GM19193 (cell line): ENCODE data around the gene MEIS1.

ENCODE experiments used
- POLR2A ChIP-seq: IDR thresholded peaks from 4 replicates; pipeline ENCODE4 v1.6.1; 2011; ENCODE audit not compliant: insufficient read depth, insufficient read length; ENCODE audit errors: extremely low read depth

MEIS1 gene

GRCh38 chr2:66541646-66542045 lies 106.7 kb downstream of the MEIS1 start:
- no peak for TF ChIP-seq POLR2A

- TF ChIP-seq POLR2A, result no peak
These were observed 108.4 kb downstream of the MEIS1 start for GRCh38 chr2:66543257-66543767.

GRCh38 chr2:66544258-66544657 lies 109.3 kb downstream of the MEIS1 start:
- TF ChIP-seq POLR2A, result no peak

- no peak for TF ChIP-seq POLR2A
These were observed 110.3 kb downstream of the MEIS1 start for GRCh38 chr2:66545258-66545657.

GRCh38 chr2:66547118-66547517 lies 112.2 kb downstream of the MEIS1 start:
- no peak for TF ChIP-seq POLR2A

GRCh38 chr2:66547887-66548286 lies 113.0 kb downstream of the MEIS1 start:
- TF ChIP-seq POLR2A, result no peak

GRCh38 chr2:66548422-66548821 lies 113.5 kb downstream of the MEIS1 start:
- TF ChIP-seq POLR2A, result no peak

GRCh38 chr2:66550826-66551225 lies 115.9 kb downstream of the MEIS1 start:
- TF ChIP-seq POLR2A, result no peak

GRCh38 chr2:66553370-66553769 lies 118.4 kb downstream of the MEIS1 start:
- no peak for TF ChIP-seq POLR2A

- TF ChIP-seq POLR2A, result no peak
These were observed 120.2 kb downstream of the MEIS1 start for GRCh38 chr2:66555091-66555490.

- no peak for TF ChIP-seq POLR2A
These were observed 120.8 kb downstream of the MEIS1 start for GRCh38 chr2:66555501-66556324.

- no peak for TF ChIP-seq POLR2A
These were observed 124.7 kb downstream of the MEIS1 start for GRCh38 chr2:66559672-66560071.

GRCh38 chr2:66560683-66561082 lies 125.8 kb downstream of the MEIS1 start:
- TF ChIP-seq POLR2A, result no peak

GRCh38 chr2:66561645-66562303 lies 126.8 kb downstream of the MEIS1 start:
- no peak for TF ChIP-seq POLR2A

GRCh38 chr2:66562304-66562685 lies 127.4 kb downstream of the MEIS1 start:
- TF ChIP-seq POLR2A, result no peak

- TF ChIP-seq POLR2A, result no peak
These were observed 128.5 kb downstream of the MEIS1 start for GRCh38 chr2:66563473-66563872.
